PFSK-1 (cell line): ENCODE measurements around the gene GNAO1.

Experiments
- POLR2AphosphoS5 ChIP-seq: IDR thresholded peaks from 2 replicates; pipeline ENCODE4 v1.6.1; 2012; ENCODE audit warnings: low read depth, mild to moderate bottlenecking, control low read depth, low read length, moderate library complexity
- SIN3A ChIP-seq: IDR thresholded peaks from 2 replicates; pipeline ENCODE4 v1.6.1; 2012; ENCODE audit warnings: mild to moderate bottlenecking, low read length, moderate library complexity, borderline replicate concordance; ENCODE audit not compliant: insufficient read depth
- TAF1 ChIP-seq: IDR thresholded peaks from 2 replicates; pipeline ENCODE4 v1.6.1; 2012; ENCODE audit warnings: low read length, control low read depth, borderline replicate concordance; ENCODE audit not compliant: insufficient read depth
- TF ChIP-seq, protein P1 (sequence below), 2 experiments: IDR thresholded peaks; 2 replicates each; pipeline versions ENCODE4 v1.6.1 to v1.8.0; 2011 to 2012; ENCODE audit warnings: low read depth in 2 of 2, low read length in 2 of 2, control low read depth in 1 of 2, inconsistent platforms in 1 of 2, mild to moderate bottlenecking in 1 of 2, moderate library complexity in 1 of 2; ENCODE audit not compliant: insufficient read depth in 1 of 2

DNA sequence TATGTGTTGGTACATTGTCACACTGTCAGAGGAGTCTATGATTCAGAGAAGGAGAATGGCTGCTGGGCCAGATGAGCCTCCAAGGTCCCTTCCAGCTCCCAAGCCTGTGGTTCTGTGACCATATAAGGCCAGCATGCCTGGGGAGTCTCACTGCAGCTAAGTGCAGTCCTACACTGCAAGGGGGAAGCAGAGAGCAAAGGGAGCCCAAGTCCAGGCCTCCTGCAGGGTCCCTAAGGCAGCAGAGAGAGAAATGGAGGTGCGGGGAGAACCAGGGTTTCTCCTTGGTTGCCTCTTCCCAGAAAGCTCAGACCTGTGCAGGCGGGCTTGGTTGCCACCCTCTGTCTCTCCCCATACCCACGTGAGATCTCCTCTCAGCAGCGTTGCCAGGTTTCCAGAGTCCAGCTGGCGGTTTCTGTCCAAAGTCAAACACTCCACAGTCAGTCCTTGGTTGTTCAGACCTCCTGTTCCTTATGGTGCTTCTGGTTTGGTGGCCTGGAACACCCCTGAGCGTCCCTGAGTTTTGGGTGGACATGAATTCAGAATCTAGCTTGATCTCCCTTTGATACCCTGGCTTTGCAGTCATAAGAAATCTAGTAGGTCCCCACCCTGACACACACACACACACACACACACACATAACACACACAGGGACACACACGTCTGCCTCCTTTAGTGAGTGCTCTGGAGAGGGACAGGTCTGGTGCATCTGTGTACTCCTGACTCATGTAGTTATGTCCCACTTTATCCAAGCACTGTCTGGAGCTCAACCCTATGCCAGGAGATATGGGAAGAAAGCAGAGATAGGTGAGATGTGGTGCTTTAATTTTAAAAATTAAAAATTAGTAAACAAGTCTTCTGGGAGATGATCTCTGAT is 78.8 kb downstream of the GNAO1 start:
- TF ChIP-seq TAF1 (no peak), POLR2AphosphoS5 (no peak), SIN3A (no peak)
- TF ChIP-seq, protein P1, sequence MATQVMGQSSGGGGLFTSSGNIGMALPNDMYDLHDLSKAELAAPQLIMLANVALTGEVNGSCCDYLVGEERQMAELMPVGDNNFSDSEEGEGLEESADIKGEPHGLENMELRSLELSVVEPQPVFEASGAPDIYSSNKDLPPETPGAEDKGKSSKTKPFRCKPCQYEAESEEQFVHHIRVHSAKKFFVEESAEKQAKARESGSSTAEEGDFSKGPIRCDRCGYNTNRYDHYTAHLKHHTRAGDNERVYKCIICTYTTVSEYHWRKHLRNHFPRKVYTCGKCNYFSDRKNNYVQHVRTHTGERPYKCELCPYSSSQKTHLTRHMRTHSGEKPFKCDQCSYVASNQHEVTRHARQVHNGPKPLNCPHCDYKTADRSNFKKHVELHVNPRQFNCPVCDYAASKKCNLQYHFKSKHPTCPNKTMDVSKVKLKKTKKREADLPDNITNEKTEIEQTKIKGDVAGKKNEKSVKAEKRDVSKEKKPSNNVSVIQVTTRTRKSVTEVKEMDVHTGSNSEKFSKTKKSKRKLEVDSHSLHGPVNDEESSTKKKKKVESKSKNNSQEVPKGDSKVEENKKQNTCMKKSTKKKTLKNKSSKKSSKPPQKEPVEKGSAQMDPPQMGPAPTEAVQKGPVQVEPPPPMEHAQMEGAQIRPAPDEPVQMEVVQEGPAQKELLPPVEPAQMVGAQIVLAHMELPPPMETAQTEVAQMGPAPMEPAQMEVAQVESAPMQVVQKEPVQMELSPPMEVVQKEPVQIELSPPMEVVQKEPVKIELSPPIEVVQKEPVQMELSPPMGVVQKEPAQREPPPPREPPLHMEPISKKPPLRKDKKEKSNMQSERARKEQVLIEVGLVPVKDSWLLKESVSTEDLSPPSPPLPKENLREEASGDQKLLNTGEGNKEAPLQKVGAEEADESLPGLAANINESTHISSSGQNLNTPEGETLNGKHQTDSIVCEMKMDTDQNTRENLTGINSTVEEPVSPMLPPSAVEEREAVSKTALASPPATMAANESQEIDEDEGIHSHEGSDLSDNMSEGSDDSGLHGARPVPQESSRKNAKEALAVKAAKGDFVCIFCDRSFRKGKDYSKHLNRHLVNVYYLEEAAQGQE (IDR thresholded peaks at IDR 0.05; ENCODE audit: insufficient read depth in 1 of 2, low read depth in 2 of 2, low read length in 2 of 2), result no peak
